KOPT-K1 (cell line): Measurements from ENCODE around the gene GTPBP3.

Source experiments
- H3K27ac ChIP-seq: fragments of 200-600 bp; sonication (generic); 2 replicates; pipeline ENCODE4 v1.5.1; 2016; ENCODE audit warnings: antibody characterized with exemption, mild to moderate bottlenecking, low read depth, low read length; ENCODE audit not compliant: poor library complexity, severe bottlenecking
- H3K36me3 ChIP-seq: fragments of 200-600 bp; sonication (generic); 2 replicates; pipeline ENCODE4 v1.5.1; 2017; ENCODE audit warnings: antibody characterized with exemption, mild to moderate bottlenecking, low read length, moderate library complexity; ENCODE audit not compliant: insufficient read depth
- H3K9me3 ChIP-seq: fragments of 200-600 bp; sonication (generic); 2 replicates; pipeline ENCODE4 v1.5.1; 2017; ENCODE audit warnings: antibody characterized with exemption, low read length, mild to moderate bottlenecking; ENCODE audit not compliant: insufficient read depth, poor library complexity, severe bottlenecking

GTPBP3 gene

GRCh38 chr19:17304386-17305215 lies 32.8 kb upstream of the GTPBP3 start:
- H3K36me3 ChIP-seq, result peaks cover 4% of the 10 kb centered on the region; the same call in 1 of the 2 replicates
- peak overlapping the region; percentile 93 for H3K27ac ChIP-seq
- no peaks in the 10 kb centered on the region for H3K9me3 ChIP-seq

DNA sequence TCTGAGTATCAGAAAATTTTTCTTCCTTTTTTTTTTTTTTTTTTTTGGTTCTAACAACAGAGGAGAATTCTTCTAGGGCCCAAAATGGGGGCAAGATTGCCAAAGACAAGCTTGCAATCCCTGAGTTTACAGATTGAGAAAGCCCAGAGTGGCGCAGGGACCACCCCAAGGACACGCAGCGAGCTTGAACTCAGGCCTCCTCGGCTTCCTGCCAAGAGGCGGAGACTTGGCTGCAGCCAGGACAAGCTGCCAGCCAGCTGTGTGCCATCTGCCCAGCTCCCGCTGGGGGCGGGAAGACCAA lies 32.2 kb upstream of the GTPBP3 start:
- peaks cover 4% of the 10 kb centered on the region; the same call in 1 of the 2 replicates for H3K36me3 ChIP-seq
- H3K9me3 ChIP-seq, result no peaks in the 10 kb centered on the region
- peak overlapping the region; percentile 93 for H3K27ac ChIP-seq

DNA sequence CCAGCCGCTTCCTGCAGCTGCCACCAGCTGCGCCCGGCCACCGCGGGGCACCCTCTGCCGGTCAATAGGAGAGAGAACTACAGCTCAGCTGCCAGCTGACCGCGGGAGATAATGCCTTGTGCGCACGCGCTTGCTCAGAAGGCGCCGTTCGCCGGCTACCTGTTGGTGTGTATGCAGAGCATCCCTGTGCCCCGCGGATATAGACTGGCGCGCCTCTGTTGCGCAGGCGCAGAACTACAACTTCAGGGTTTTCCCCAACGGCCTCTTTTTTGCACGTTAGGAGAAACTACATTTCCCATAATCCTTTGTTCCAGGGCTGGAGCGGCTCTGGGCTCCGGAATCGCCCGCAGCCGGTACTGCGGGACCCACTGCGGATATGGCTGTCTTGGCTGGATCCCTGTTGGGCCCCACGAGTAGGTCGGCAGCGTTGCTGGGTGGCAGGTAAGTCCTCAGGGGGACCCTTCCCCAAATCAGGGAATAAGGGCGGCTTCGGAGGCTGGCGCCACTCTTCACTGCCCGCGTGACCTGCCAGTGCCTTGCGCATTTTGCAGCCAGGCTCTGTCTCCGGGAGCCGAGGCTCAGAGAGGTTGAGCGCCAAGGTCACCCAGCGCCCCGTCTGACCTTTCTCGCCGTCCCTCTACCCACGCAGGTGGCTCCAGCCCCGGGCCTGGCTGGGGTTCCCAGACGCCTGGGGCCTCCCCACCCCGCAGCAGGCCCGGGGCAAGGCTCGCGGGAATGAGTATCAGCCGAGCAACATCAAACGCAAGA lies 31.7 kb upstream of the GTPBP3 start, which contains the start of gene MRPL34:
MRPL34 (plus strand) TSS at position 356 of the 768 bp plus-strand sequence; CDS start at position 377, 21 bp downstream.
- peak within 1 kb of the TSS; percentile 93 for H3K27ac ChIP-seq
- H3K36me3 ChIP-seq, result peaks cover 2% of the 10 kb centered on the region; the same call in 1 of the 2 replicates

DNA sequence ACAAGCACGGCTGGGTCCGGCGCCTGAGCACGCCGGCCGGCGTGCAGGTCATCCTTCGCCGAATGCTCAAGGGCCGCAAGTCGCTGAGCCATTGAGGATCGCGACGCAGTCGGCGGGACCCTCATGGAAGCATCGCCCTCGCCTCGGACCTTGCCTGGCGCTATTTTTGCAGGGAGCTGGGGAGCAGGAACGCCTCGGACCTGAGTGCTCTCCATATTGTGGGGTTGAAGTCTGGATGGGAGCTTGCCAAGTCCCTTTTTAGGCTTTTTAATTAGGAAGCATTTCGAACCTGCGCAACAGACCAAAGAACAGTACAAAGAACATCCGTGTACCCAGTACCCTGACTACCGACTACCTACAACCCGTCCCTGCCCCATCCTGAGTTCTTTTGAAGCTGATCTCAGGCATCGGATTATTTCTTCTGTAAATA lies 31.1 kb upstream of the GTPBP3 start:
- peak overlapping the region; percentile 93 for H3K27ac ChIP-seq
- H3K9me3 ChIP-seq, result no peaks in the 10 kb centered on the region
- 0 out of 2 replicates have a peak, but pooled peaks cover under 1% of the 10 kb centered on the region for H3K36me3 ChIP-seq

More for the DNA sequence above, 31.7 kb upstream of the GTPBP3 start, which contains the start of gene MRPL34:
- no peaks in the 10 kb centered on the region for H3K9me3 ChIP-seq

GRCh38 chr19:17307876-17308377 lies 29.4 kb upstream of the GTPBP3 start:
- H3K27ac ChIP-seq, result no peak overlapping the region
- H3K9me3 ChIP-seq, result no peaks in the 10 kb centered on the region

DNA sequence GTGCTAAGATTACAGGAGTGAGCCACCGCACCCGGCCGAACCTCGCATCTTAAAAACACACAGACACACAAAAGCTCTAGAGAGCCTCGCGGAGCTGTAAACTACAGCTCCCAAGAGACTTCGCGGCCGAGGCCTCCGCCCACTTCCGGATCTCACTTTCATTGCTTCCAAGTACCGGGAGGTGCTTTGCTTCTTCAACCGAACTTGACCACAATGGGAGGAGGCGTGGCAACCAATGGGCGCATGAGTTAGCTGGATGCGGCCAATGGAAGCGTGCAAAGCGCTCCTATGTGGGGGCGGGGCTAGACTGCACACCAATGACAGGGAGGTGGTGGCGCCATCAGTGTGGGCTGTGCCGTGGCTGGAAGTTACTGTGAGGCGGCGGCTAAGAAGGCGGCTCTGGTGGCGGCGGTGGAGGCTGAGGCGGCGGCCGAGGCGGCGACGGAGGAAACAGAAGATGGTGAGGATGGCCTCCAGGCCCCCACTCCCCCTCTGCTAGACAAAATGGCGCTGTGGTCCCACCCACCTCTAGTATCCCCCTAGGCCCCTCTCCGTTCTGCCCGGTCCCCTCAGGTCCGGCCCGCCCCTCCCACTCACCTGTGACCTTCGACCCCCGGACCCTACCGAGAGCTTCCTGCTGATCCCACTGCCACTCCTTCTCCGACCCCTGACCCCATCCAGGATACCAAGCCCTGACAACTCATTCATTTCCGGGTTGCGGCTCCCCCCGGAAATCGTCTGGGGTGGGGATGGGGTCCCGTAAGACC lies 28.0 kb upstream of the GTPBP3 start, which contains the start of gene DDA1:
DDA1 (plus strand) TSS at position 366 of the 767 bp plus-strand sequence; CDS start at position 458, 92 bp downstream.
- Histone ChIP-seq H3K36me3 (peaks cover 31% of the 10 kb centered on the region), H3K27ac (peak within 1 kb of the TSS; percentile 85), H3K9me3 (no peaks in the 10 kb centered on the region)

More at GRCh38 chr19:17307876-17308377, 29.4 kb upstream of the GTPBP3 start:
- H3K36me3 ChIP-seq, result peaks cover 17% of the 10 kb centered on the region

DNA sequence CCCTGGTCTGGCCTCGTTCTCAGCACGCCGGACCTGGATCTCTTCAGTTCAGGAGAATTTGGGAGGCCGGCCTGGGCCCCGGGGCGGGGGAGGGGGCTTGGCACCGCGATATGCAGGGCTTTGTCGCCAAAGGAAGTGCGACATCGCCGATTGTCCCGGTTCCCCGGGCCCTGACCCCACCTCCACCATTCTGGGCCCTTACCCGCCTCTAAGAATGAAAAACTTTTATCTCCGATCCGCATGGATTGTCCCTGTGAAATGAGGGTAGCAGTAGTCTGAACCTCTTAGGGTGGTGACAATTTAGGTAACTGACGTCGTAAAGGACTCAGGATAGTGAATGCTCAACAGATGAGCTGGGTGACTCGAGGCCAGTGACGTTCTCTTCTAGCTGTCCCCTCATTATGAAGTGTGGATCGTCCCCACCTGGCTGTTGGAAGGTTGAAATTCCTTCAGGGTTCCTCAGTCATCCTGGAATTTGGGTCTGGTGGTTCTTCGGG lies 27.3 kb upstream of the GTPBP3 start:
- peak overlapping the region; percentile 85 for H3K27ac ChIP-seq
- peaks cover 37% of the 10 kb centered on the region for H3K36me3 ChIP-seq
- no peaks in the 10 kb centered on the region for H3K9me3 ChIP-seq

GRCh38 chr19:17311455-17312188 lies 25.7 kb upstream of the GTPBP3 start:
- Histone ChIP-seq H3K9me3 (no peaks in the 10 kb centered on the region), H3K27ac (no peak overlapping the region), H3K36me3 (peaks cover 51% of the 10 kb centered on the region)

DNA sequence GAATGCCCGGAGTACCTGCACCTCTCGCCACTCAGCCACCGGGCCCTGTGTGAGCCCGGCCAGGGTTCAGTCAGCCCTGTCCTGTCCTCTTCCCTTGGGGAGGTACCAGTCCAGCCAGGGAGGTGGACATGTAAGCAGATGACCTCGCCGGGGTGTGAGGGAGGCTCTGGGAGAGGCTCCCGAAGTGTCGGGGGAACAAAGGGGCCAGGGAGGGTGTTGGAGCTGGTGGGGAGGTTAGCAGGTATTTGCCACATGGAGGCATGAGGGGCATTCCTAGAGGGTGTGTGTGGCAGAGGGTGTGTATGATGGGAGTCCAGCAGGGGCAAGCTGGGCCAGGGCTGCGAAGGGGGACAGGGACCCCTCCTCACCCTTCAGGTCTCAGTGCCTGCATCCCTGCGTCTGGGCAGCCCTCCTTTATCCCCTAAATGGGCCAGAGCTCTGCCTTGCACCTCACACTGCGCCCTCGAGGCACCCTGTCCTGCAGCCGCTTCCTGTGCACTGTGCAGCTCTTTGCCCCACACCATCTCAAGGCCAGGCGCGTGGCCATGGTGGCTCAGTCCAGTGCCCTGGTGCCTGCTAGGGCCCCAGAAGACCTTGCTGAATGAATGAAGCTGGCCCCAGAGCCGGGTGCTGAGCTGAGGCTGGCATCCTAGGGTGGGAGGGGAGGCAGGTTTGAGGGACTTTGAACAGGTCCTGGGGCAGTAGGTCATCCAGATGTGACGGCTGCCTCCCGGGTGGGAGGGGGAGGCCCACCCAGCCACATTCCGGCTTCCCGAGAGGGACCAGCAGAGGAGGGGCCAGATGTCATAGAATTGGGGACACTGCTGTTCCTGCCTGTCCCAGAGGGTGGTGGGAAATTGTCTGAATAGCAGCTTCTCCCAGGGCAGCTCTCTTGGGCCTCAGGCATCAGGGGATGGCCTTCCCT lies 24.9 kb upstream of the GTPBP3 start:
- Histone ChIP-seq H3K9me3 (no peaks in the 10 kb centered on the region), H3K27ac (no peak overlapping the region), H3K36me3 (peaks cover 51% of the 10 kb centered on the region)

DNA sequence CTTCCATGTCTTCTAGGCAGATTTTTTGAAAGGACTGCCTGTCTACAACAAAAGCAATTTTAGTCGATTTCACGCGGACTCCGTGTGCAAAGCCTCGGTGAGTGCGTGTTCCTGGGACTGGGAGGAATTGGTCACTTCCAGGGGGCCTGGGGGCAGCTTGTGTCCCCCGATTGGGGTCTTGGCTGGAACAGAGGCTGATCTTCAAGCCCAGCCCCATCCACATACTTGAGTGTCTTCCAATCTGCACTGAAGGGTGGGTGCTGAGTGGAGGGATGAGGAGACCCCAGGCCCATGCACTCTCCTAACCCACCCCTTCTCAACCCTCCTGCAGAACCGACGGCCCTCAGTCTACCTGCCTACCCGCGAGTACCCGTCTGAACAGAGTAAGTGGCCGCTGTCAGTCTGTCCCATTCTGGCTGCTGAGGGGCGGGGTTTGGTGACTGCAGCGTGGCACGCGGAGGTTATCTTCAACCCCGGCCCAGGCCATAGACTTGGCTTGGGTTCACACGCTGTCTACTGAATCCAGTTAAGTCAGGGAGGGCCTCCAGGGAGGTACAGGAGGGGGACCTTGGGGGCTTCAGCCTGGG lies 23.3 kb upstream of the GTPBP3 start:
- no peak overlapping the region for H3K27ac ChIP-seq
- no peaks in the 10 kb centered on the region for H3K9me3 ChIP-seq
- H3K36me3 ChIP-seq, result peaks cover 63% of the 10 kb centered on the region

GRCh38 chr19:17318966-17319365 lies 18.4 kb upstream of the GTPBP3 start:
- no peaks in the 10 kb centered on the region for H3K9me3 ChIP-seq
- peaks cover 75% of the 10 kb centered on the region for H3K36me3 ChIP-seq
- H3K27ac ChIP-seq, result no peak overlapping the region

DNA sequence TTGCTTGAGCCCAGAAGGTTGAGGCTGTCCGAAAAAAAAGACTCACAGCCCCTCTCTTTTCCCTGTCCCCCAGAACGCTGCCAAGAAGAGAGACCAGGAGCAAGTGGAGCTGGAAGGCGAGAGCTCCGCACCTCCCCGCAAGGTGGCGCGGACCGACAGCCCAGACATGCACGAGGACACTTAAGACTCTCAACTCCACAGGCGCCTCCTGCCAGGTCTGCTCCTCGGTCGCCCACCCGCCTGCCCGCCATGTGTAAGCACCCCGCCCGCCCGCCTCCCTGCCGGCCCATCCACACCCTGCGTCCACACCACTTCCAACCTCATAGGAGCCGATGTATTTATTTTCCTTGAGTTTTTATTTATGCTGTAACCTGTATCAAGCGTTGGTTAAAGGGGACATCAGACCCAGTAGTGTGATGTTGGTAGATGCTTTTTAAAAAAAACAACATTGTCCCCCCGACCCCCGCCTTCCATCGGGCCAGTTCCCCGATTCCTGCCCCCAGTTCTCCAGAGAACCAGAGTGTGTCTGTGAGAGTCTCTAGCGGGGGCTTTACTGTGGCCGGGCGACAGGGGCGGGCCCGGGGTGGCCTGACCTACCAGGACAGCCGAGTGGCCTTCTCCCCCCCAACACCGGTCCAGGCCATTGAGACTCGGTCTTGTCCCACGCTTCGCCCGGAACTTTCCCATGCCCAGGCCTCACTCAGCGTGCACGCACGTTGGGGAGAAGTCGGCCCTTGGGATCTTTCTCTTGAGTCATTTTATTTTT lies 17.7 kb upstream of the GTPBP3 start:
- H3K27ac ChIP-seq, result no peak overlapping the region
- peaks cover 68% of the 10 kb centered on the region for H3K36me3 ChIP-seq
- H3K9me3 ChIP-seq, result no peaks in the 10 kb centered on the region
